ENCODE results near the gene TMEM120B.

The TMEM120B gene

DNA sequence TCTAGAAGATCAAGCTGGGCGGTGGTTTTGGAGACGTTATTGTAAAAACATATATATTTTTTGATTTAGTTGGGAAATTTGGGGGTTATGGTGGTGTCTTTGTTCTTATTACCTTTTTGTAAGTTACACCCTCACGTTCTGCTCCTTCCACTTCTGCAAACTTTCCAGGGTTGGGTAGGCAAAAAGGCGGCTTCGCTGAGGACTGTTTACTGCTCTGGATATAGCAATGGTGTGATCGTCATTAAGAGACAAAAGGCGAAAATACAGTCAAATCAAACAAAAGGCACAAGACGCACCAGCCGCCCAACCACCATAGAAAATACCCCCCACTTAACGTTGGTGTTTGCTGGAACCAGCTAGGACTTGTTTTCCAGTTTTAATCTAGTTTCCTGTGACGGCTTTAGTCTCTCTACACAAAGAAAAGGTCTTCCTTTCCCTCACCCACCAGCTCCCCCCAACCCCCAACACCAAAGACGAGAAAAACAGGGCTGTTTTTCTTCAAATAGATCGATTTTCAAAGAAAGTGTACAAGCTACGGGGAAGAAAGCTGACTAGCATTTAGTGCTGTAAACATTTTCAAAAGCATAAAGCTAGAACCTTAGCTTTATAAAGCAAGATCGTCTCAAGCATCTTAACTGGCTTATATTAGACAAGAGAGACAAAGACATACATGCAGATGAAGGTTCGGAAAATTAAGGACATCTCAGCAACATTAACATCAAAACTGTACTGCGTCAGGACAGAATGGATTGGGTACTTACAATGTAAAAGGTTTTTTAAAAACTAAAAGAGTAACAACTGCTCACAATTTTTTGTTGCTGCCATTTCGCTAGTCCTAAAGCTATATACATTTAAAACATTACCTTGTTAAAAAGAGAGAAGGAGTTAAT is 89.3 kb downstream of the TMEM120B start:
- Histone ChIP-seq H4K8ac (ENCODE audit: low read length) (peak overlapping the region; percentile 59), H3K4me1 (ENCODE audit: control insufficient read depth, insufficient read depth, low read depth, low read length) (peaks cover 36% of the 10 kb centered on the region), H3K36me3 (ENCODE audit: control insufficient read depth in 1 of 2, insufficient read depth in 2 of 2, low read depth in 1 of 2, low read length in 2 of 2) (peaks cover 14 to 25% of the 10 kb centered on the region in 2 experiments), H3K14ac (ENCODE audit: low read length in 2 of 2) (peak overlapping the region; percentile 73 to 87), H2BK120ac (ENCODE audit: low read depth, low read length) (peak overlapping the region; percentile 100), H2BK12ac (ENCODE audit: low read length in 2 of 2) (no peak overlapping the region), H2BK5ac (ENCODE audit: low read depth, low read length, poor library complexity, severe bottlenecking) (peak overlapping the region; percentile 83), H3K27me3 (ENCODE audit: control insufficient read depth in 1 of 2, insufficient read depth in 1 of 2, low read length in 2 of 2) (no peaks in the 10 kb centered on the region), H3K9ac (ENCODE audit: low read length) (peak overlapping the region; percentile 99), H3K4me3 (ENCODE audit: insufficient read depth in 1 of 2, low read depth in 1 of 2, low read length in 2 of 2) (peak overlapping the region; percentile 66 to 85), H3K9me3 (ENCODE audit: control insufficient read depth, low read length) (no peaks in the 10 kb centered on the region), H4K91ac (ENCODE audit: low read length) (peak overlapping the region; percentile 98), H2BK15ac (ENCODE audit: low read depth, poor library complexity, severe bottlenecking) (peak overlapping the region; percentile 75), H3K4me2 (ENCODE audit: low read length, poor library complexity, severe bottlenecking) (peak overlapping the region; percentile 75), H2AK5ac (ENCODE audit: low read length, severe bottlenecking) (peak overlapping the region; percentile 97), H3K18ac (ENCODE audit: low read depth in 1 of 2, low read length in 2 of 2) (peak overlapping the region; percentile 98), H3K27ac (ENCODE audit: low read length, poor library complexity, severe bottlenecking) (peak overlapping the region; percentile 99), H3K79me1 (replicated peaks; ENCODE audit: low read length, poor library complexity, severe bottlenecking) (peaks cover 4% of the 10 kb centered on the region), H3K23ac (ENCODE audit: low read length in 2 of 2) (peak overlapping the region in 1 of 2 experiments; percentile 90), H2AFZ (ENCODE audit: low read depth, low read length) (no peak overlapping the region), H3K4ac (ENCODE audit: low read depth in 1 of 2, low read length in 2 of 2) (peak overlapping the region; percentile 99 to 100)
- 3% methylated on average over 8 of the region's 18 CpGs for WGBS
- peak; percentile 47 for DNase-seq

GRCh38 chr12:121802485-121802842 is 89.9 kb downstream of the TMEM120B start:
- Histone ChIP-seq H2BK12ac (ENCODE audit: low read length in 2 of 2) (no peak overlapping the region), H2AFZ (ENCODE audit: low read depth, low read length) (no peak overlapping the region), H3K79me1 (replicated peaks; ENCODE audit: low read length, poor library complexity, severe bottlenecking) (peaks cover 3% of the 10 kb centered on the region), H3K18ac (ENCODE audit: low read depth in 1 of 2, low read length in 2 of 2) (peak overlapping the region in 1 of 2 experiments; percentile 88), H2BK120ac (ENCODE audit: low read depth, low read length) (no peak overlapping the region), H3K4me1 (ENCODE audit: control insufficient read depth, insufficient read depth, low read depth, low read length) (peaks cover 34% of the 10 kb centered on the region), H2BK15ac (ENCODE audit: low read depth, poor library complexity, severe bottlenecking) (no peak overlapping the region), H2BK5ac (ENCODE audit: low read depth, low read length, poor library complexity, severe bottlenecking) (no peak overlapping the region), H3K27ac (ENCODE audit: low read length, poor library complexity, severe bottlenecking) (peak overlapping the region; percentile 99), H3K9me3 (ENCODE audit: control insufficient read depth, low read length) (no peaks in the 10 kb centered on the region), H3K9ac (ENCODE audit: low read length) (peak overlapping the region; percentile 99), H3K4me2 (ENCODE audit: low read length, poor library complexity, severe bottlenecking) (peak overlapping the region; percentile 67), H3K4me3 (ENCODE audit: insufficient read depth in 1 of 2, low read depth in 1 of 2, low read length in 2 of 2) (peak overlapping the region in 1 of 2 experiments; percentile 85), H3K4ac (ENCODE audit: low read depth in 1 of 2, low read length in 2 of 2) (peak overlapping the region in 1 of 2 experiments; percentile 76), H3K27me3 (ENCODE audit: control insufficient read depth in 1 of 2, insufficient read depth in 1 of 2, low read length in 2 of 2) (no peaks in the 10 kb centered on the region), H3K23ac (ENCODE audit: low read length in 2 of 2) (no peak overlapping the region), H3K36me3 (ENCODE audit: control insufficient read depth in 1 of 2, insufficient read depth in 2 of 2, low read depth in 1 of 2, low read length in 2 of 2) (peaks cover 17 to 26% of the 10 kb centered on the region in 2 experiments), H4K91ac (ENCODE audit: low read length) (no peak overlapping the region), H2AK5ac (ENCODE audit: low read length, severe bottlenecking) (peak overlapping the region; percentile 97), H4K8ac (ENCODE audit: low read length) (no peak overlapping the region), H3K14ac (ENCODE audit: low read length in 2 of 2) (no peak overlapping the region)
- no CpG with 5 or more reads among the region's 1 CpG for WGBS
- DNase-seq: no peak

DNA sequence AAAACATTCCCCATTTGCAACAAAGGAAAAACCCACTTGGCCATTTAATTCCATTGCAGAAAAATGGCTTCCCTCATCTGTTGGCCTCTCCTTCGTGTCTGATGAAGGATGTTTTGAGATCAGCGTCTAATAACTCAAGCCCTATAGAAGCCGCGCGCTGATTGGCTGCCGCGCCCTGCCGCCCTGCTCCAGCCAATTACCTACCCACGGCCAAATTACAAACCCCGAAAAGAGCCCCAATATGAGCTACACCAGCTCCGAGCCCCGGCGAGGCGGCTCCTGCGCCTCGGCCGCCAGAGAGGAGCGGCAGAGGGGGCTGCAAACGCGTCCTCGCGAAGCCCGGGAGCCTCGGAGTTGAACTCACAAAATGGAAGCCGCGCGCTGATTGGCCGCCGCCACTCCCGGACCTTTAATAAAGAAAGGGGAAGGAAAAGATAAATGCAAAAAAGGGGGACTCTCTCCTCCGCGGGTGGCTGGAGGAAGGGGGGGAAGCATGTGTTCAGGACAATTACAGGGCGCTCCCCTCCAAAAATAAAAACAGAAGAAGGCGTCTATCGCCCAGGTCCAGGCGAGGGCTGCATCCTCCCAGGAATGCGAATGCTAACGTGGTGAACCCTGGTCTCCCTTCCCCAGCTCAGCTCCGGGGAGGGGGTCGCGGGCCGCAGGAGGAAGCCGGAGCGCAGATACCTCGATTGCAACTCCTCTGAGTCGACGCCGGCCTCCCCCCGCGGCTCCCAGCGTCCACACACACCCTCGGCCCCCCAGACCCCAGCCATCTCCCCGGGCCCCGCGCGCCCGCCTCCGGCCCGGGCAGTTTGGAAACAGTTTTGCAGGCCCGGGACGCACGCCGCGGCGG is 90.5 kb downstream of the TMEM120B start:
- Histone ChIP-seq H3K79me1 (replicated peaks; ENCODE audit: low read length, poor library complexity, severe bottlenecking) (peaks cover 5% of the 10 kb centered on the region), H3K23ac (ENCODE audit: low read length in 2 of 2) (peak overlapping the region in 1 of 2 experiments; percentile 92), H3K27me3 (ENCODE audit: control insufficient read depth in 1 of 2, insufficient read depth in 1 of 2, low read length in 2 of 2) (no peaks in the 10 kb centered on the region), H3K4me2 (ENCODE audit: low read length, poor library complexity, severe bottlenecking) (peak overlapping the region; percentile 90), H4K91ac (ENCODE audit: low read length) (peak overlapping the region; percentile 93), H3K14ac (ENCODE audit: low read length in 2 of 2) (peak overlapping the region in 1 of 2 experiments; percentile 98), H4K8ac (ENCODE audit: low read length) (peak overlapping the region; percentile 96), H3K18ac (ENCODE audit: low read depth in 1 of 2, low read length in 2 of 2) (peak overlapping the region; percentile 95), H2AFZ (ENCODE audit: low read depth, low read length) (no peak overlapping the region), H3K27ac (ENCODE audit: low read length, poor library complexity, severe bottlenecking) (peak overlapping the region; percentile 99), H3K4me1 (ENCODE audit: control insufficient read depth, insufficient read depth, low read depth, low read length) (peaks cover 31% of the 10 kb centered on the region), H3K4me3 (ENCODE audit: insufficient read depth in 1 of 2, low read depth in 1 of 2, low read length in 2 of 2) (peak overlapping the region; percentile 79 to 85), H2BK12ac (ENCODE audit: low read length in 2 of 2) (peak overlapping the region in 1 of 2 experiments; percentile 65), H2AK5ac (ENCODE audit: low read length, severe bottlenecking) (peak overlapping the region; percentile 97), H3K9me3 (ENCODE audit: control insufficient read depth, low read length) (no peaks in the 10 kb centered on the region), H3K36me3 (ENCODE audit: control insufficient read depth in 1 of 2, insufficient read depth in 2 of 2, low read depth in 1 of 2, low read length in 2 of 2) (peaks cover 21 to 26% of the 10 kb centered on the region in 2 experiments), H2BK120ac (ENCODE audit: low read depth, low read length) (peak overlapping the region; percentile 96), H3K4ac (ENCODE audit: low read depth in 1 of 2, low read length in 2 of 2) (peak overlapping the region; percentile 90 to 91), H2BK5ac (ENCODE audit: low read depth, low read length, poor library complexity, severe bottlenecking) (peak overlapping the region; percentile 88), H2BK15ac (ENCODE audit: low read depth, poor library complexity, severe bottlenecking) (peak overlapping the region; percentile 78), H3K9ac (ENCODE audit: low read length) (peak overlapping the region; percentile 99)
- WGBS: under 1% methylated on average over 46 of the region's 65 CpGs
- DNase-seq: peak; percentile 98

Data from mesenchymal stem cell (in vitro differentiated cells and primary cell).